CD4-positive, alpha-beta T cell treated with Interleukin-6 at 100 ng/mL for 8 hours (primary cell): ENCODE results near the gene TACC2.
"Not testable (repeated sequence)": the region's sequence is repeated elsewhere in the genome, so short reads cannot be mapped to it uniquely, and the experiment has no call there.

Experiments
- DNase-seq: peaks from one replicate; pipeline ENCODE4 v3.0.0-alpha.2; 2020; ENCODE audit warnings: mixed read lengths, low spot score

The TACC2 gene

GRCh38 chr10:122089311-122090017 is 100.5 kb downstream of the TACC2 start:
- DNase-seq: no peak

DNA sequence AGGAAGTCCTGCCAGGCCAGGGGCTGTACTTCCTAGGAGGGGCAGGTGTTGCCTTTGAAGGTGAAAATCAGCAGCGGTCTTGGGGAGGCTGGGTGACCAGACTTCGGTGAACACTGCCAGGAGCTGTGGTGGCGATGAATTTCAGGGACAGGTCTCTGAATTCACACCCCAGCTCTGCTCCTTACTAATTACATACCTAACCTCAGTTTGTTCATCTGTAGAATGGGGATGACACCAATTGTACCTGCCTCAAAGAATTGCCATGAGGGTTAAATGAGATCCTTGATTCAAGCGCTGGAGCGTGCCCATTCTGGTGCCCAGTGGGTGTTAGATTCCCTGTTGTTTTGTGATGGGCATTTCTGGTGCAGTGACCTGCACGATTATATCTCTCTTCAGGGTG is 102.8 kb downstream of the TACC2 start:
- no peak for DNase-seq

DNA sequence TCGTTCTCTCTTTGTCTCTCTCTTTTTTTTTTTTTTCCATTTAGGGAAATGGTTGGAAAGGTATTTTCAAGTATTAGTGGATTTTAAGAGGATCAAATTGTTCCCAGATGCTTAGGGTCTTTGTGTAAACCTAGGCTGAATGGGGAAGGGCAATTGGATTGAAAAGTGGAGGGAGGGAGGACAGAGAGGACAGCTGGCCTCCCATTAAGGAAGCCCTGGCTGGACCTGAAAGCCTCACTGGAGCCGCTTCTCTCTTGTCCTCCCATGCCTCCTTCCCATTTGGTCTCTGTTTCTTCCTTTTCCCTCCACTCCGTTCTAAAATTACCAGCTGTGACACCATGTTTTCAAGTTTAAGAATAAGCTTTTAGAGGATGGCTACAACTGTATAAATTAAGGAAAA is 104.1 kb downstream of the TACC2 start:
- no peak for DNase-seq

DNA sequence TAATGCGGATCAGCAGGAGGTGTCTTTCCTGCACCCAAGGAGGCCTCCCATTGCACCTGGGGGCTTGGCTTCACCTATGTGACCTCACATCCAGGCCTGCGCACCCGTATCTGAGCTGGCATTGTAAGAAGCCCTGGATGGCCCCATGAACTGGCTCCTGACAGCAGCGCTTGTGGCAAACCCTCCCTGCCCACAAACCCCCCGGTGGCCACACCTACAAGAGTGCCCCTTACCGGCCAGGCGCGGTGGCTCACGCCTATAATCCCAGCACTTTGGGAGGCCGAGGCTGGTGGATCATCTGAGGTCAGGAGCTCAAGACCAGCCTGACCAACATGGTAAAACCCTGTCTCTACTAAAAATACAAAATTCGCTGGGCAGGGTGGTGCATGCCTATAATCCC is 107.2 kb downstream of the TACC2 start:
- not testable (repeated sequence) for DNase-seq

DNA sequence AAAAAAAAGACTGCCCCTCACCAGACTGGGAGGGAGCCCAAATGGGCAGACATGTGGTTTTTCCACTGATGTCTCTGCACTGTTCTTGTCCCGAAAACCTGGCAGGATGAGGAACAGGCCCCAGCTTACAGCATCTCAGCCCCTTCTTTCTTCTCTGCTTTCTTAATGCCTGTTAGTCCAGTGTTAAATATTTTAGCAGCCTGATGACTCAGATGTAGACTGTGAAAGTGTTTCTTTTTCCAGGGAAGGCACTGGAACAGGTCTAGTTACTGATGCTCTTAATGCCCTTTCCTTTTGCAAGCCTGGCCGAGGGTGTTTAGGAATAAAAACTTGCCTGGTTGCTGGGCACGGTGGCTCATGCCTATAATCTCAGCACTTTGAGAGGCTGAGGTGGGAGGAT is 107.7 kb downstream of the TACC2 start:
- no peak for DNase-seq

DNA sequence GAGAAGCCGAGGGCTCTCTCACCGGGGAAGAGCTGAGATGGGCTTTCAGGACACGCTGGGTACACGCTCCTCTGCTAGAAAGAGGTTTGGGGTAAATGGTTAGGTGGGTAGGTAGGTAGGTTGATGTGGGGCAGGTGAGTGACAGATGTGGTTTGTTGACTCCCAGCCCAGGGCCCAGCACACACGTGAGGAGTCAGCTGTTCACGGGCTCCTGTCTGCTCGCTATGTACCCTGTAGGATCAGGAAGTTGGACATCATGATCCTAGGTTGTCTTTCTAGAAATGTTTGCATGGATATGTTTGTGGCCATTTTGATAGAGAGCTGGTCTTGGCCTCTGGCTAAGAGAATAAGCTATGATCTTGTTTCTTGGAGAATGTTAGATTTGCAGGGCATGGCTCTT is 109.0 kb downstream of the TACC2 start:
- DNase-seq: no peak

DNA sequence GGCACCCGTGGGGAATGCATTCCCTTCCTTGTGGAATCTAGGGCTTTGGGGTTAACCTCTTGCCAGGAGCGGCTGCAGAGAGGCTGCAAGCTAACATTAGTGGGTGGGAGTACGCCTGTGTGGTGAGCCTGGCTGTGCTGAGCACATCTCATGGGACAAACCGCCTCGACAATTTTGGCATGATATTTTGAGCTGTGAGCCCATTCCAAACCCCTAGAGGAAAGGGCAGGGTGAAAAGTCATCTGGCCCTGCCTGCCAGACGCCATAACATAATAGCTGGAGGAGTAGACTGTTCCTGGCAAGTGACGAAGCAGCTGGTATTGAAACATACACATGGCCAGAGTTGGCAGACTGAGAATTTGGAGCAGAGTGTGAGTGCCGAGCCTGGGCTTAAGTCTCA is 110.0 kb downstream of the TACC2 start:
- DNase-seq: no peak

DNA sequence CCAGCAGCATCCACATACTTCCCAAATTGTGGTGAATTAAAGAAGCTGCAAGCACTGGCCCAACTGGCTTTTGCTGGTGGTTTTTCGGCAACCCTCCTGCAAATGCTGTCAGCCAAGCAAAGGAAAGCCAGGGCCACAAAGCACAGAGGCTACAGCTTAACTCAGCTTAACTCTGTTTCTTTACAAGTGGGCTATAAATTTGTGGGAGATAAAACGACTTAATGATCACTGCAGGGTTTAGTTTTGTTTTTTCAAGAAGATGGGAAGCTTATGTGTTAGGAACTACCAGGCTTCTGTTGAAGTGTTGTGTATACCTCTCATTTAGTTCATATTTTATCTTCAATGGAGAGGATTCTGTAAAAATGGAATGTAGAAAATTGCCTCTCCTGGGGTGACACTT is 110.6 kb downstream of the TACC2 start:
- DNase-seq: no peak

- DNase-seq: no peak
Measured at GRCh38 chr10:122102146-122102868, 113.3 kb downstream of the TACC2 start.

DNA sequence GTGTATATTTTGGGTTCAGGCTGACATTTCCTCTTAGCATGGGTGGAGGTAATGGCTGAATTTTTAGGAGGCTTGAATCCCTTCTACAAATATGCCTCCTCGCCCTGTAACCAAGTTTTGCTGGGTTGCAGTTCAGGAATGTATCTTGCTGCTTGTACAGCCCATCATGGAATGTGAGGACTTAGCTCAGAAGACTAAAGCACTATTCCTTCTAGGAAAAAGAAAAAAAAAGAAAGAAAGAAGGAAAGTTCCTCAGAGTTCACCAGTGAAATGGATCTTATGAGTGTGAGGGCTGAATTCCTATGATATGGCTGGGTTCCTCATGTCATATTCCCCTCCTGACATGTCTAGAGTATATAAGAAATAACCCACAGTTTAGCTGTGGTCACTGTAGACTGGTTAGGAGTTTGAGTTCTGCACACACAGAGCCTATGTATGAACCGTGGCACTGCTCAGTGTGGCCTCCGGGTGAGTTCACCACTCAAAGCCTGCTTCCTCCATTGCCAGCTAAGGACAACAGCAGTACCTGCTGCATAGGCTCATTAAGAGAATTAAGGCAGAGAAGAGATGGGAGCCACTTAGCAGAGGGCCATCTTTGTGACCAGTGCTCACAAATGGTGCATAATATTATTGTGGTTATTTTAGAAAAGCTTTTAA is 114.0 kb downstream of the TACC2 start:
- DNase-seq: no peak

- no peak for DNase-seq
Measured at GRCh38 chr10:122103592-122103991, 114.6 kb downstream of the TACC2 start.

DNA sequence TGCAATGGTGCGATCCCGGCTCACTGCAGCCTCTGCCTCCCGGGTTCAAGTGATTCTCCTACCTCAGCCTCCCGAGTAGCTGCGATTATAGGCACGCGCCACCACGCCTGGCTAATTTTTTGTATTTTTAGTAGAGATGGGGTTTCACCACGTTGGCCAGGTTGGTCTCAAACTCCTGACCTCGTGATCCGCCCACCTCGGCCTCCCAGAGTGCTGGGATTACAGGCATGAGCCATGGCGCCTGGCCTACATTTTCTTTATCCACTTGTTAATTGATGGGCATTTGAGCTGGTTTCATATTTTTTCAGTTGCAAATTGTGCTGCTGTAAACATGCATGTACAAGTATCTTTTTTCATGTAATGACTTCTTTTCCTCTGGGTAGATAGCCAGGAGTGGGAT is 119.8 kb downstream of the TACC2 start:
- not testable (repeated sequence) for DNase-seq

DNA sequence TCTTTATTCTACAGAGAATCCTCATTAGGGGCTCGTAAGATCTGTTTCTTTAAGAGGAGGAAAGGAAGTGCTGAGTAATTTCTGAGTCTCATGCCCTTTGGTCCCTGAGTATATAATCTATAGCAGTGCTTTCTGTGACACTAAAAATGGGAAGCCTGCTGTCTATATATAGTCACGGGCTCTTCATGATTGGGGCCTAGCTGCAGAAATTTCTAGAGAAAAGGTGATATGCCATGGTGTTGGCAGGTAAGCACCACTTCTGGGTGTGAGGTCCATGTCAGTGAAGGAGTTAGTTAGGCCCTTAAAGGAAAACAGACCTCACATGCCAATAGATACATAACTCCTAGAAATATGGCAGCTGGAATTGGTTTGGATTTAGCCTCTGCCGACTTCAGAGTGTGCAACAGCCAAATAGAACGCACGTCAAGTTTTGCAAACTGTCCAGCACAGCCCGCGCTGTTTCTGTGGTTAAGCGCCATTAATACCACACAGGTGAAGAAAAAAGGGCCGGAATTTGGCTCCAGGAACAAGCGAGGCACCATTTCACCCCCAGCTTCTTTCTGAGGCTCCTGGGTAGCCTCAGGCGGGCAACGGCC is 123.2 kb downstream of the TACC2 start:
- no peak for DNase-seq

- no peak for DNase-seq
Measured at GRCh38 chr10:122112625-122113160, 123.7 kb downstream of the TACC2 start.

DNA sequence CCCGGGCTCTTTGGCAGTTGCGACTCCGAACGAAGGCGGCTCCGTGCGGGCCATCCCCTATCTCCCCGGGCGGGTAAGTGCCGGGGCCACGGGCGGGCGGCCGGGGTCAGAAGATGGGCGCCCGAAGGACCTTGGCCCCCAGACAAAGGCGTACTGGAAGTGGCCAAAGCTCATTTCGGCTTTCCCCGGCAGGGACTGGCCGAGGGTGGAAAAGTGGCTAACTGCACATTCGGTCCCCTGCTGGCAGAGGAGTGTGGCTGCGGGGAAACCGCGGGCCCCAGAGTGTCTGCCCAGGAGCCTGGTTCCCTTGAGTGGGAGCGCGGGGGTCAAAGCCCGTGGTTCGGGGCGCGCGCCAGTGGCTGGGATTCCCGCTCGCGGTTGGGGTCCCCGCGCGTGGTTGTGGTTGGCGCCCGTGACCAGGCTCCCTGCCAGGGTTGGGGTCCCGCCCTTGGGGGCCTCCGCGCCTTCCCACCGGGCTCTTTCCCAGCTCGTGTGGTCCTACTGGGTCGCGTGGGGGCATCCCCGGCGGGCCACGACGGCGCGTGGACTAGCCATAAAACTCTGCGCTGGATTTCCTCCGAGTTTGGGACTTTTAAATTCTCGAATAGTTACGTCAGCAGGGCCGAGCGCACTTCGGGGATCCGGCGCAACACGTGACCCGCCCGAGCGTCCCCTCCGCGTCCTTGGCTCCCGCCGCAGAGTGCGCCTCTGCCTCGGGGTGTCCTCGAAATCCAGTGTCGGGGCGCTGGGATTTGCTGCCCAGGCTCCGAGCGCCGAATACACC is 124.4 kb downstream of the TACC2 start:
- no peak for DNase-seq

GRCh38 chr10:122113945-122114747 is 125.2 kb downstream of the TACC2 start:
- no peak for DNase-seq

DNA sequence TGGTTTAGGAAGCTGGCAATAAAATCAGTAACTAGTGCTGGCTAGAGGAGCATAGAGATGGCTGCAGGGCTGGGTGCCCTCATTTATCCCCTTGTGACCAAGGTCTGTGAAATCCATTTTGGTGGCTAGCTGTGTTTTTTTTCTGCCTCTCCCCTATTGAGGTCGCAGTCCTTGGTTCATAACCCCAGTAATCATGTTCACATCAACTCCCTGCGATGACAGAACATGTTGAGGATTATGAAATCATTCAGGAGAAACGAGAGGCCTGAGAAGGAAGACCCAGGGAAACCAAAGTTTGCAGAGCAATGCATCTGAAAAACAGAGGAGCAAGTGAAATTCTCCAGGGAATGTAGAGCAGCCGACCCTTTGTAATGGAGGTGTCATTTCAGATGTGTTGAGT is 126.9 kb downstream of the TACC2 start:
- no peak for DNase-seq

- no peak for DNase-seq
Measured at GRCh38 chr10:122116331-122116730, 127.4 kb downstream of the TACC2 start.

GRCh38 chr10:122117475-122117874 is 128.5 kb downstream of the TACC2 start:
- DNase-seq: no peak

- no peak for DNase-seq
Measured at GRCh38 chr10:122120008-122120744, 131.2 kb downstream of the TACC2 start.
